ENCODE data around the gene ARID1B.
A peak's percentile ranks its signal among the peaks of the same experiment; 100 is the strongest.

Gene ARID1B

GRCh38 chr6:156842598-156843250, 65.5 kb downstream of the ARID1B start:
- POLR2A ChIA-PET = interaction anchor here (0.6 kb wide), 1 partner anchor 55 kb away, joined by 3 read pairs; no protein-coding TSS in a partner anchor
- WGBS (ENCODE audit: insufficient coverage) = 60% methylated on average over 1 of the region's 3 CpGs
- no peak for DNase-seq

GRCh38 chr6:156844089-156844488, 66.9 kb downstream of the ARID1B start:
- 86% methylated on average over 1 of the region's 3 CpGs for WGBS (ENCODE audit: insufficient coverage)
- CTCF ChIA-PET = no interaction called here
- POLR2A ChIA-PET = no interaction called here
- H3K36me3 ChIP-seq (ENCODE audit: control insufficient read depth in 4 of 4, insufficient read depth in 4 of 4, low read length in 3 of 4) = peaks cover 0 to 8% (median 6%) of the 10 kb centered on the region in 4 experiments
- DNase-seq = no peak
- no peak overlapping the region for H3K27ac ChIP-seq (ENCODE audit: insufficient read depth in 1 of 2, low read depth in 1 of 2, low read length in 2 of 2, poor library complexity in 1 of 2, severe bottlenecking in 2 of 2)
- H3K4me3 ChIP-seq (ENCODE audit: control insufficient read depth in 1 of 7, extremely low read depth in 1 of 7, insufficient read depth in 4 of 7, low read depth in 2 of 7, low read length in 6 of 7) = no peak overlapping the region
- no peaks in the 10 kb centered on the region for H3K9me3 ChIP-seq (ENCODE audit: control extremely low read depth in 1 of 5, control insufficient read depth in 4 of 5, insufficient read depth in 2 of 5, low read depth in 1 of 5, low read length in 4 of 5)
- H3K4me1 ChIP-seq (ENCODE audit: control extremely low read depth in 1 of 4, control insufficient read depth in 4 of 4, insufficient read depth in 4 of 4, low read length in 3 of 4) = peaks cover 25 to 69% (median 52%) of the 10 kb centered on the region in 4 experiments
- H3K27me3 ChIP-seq (replicated peaks in 2 of 5; ENCODE audit: control insufficient read depth in 4 of 5, insufficient read depth in 5 of 5, low read length in 4 of 5) = no peaks in the 10 kb centered on the region

More at GRCh38 chr6:156842598-156843250, 65.5 kb downstream of the ARID1B start:
- Histone ChIP-seq H3K4me3 (ENCODE audit: control insufficient read depth in 1 of 7, extremely low read depth in 1 of 7, insufficient read depth in 4 of 7, low read depth in 2 of 7, low read length in 6 of 7) (no peak overlapping the region), H3K9me3 (ENCODE audit: control extremely low read depth in 1 of 5, control insufficient read depth in 4 of 5, insufficient read depth in 2 of 5, low read depth in 1 of 5, low read length in 4 of 5) (no peaks in the 10 kb centered on the region), H3K27me3 (replicated peaks in 2 of 5; ENCODE audit: control insufficient read depth in 4 of 5, insufficient read depth in 5 of 5, low read length in 4 of 5) (no peaks in the 10 kb centered on the region), H3K27ac (ENCODE audit: insufficient read depth in 1 of 2, low read depth in 1 of 2, low read length in 2 of 2, poor library complexity in 1 of 2, severe bottlenecking in 2 of 2) (no peak overlapping the region), H3K4me1 (ENCODE audit: control extremely low read depth in 1 of 4, control insufficient read depth in 4 of 4, insufficient read depth in 4 of 4, low read length in 3 of 4) (peaks cover 19 to 55% (median 40%) of the 10 kb centered on the region in 4 experiments), H3K36me3 (ENCODE audit: control insufficient read depth in 4 of 4, insufficient read depth in 4 of 4, low read length in 3 of 4) (peaks cover 0 to 11% (median 7%) of the 10 kb centered on the region in 4 experiments)
- CTCF ChIA-PET = interaction anchor here (0.6 kb wide), 1 partner anchor 24 kb away, joined by 3 read pairs; no protein-coding TSS in a partner anchor

GRCh38 chr6:156845454-156846155, 68.4 kb downstream of the ARID1B start:
- CTCF ChIA-PET = interaction anchor here (0.9 to 1.0 kb wide), 2 partner anchors 9 to 148 kb away, joined by 3 to 4 read pairs; no protein-coding TSS in a partner anchor
- Histone ChIP-seq H3K4me1 (ENCODE audit: control extremely low read depth in 1 of 4, control insufficient read depth in 4 of 4, insufficient read depth in 4 of 4, low read length in 3 of 4) (peaks cover 18 to 71% (median 47%) of the 10 kb centered on the region in 4 experiments), H3K27me3 (replicated peaks in 2 of 5; ENCODE audit: control insufficient read depth in 4 of 5, insufficient read depth in 5 of 5, low read length in 4 of 5) (no peaks in the 10 kb centered on the region), H3K4me3 (ENCODE audit: control insufficient read depth in 1 of 7, extremely low read depth in 1 of 7, insufficient read depth in 4 of 7, low read depth in 2 of 7, low read length in 6 of 7) (peak overlapping the region in 2 of 7 experiments; percentile 7 to 13), H3K9me3 (ENCODE audit: control extremely low read depth in 1 of 5, control insufficient read depth in 4 of 5, insufficient read depth in 2 of 5, low read depth in 1 of 5, low read length in 4 of 5) (no peaks in the 10 kb centered on the region), H3K36me3 (ENCODE audit: control insufficient read depth in 4 of 4, insufficient read depth in 4 of 4, low read length in 3 of 4) (peaks cover 0 to 8% (median 3%) of the 10 kb centered on the region in 4 experiments), H3K27ac (ENCODE audit: insufficient read depth in 1 of 2, low read depth in 1 of 2, low read length in 2 of 2, poor library complexity in 1 of 2, severe bottlenecking in 2 of 2) (peak overlapping the region in 1 of 2 experiments; percentile 4)
- DNase-seq = peak in 2 of 3 donors; percentile 46 to 61
- 80% methylated on average over 2 of the region's 6 CpGs for WGBS (ENCODE audit: insufficient coverage)
- POLR2A ChIA-PET = no interaction called here

- H3K4me3 ChIP-seq (ENCODE audit: control insufficient read depth in 1 of 7, extremely low read depth in 1 of 7, insufficient read depth in 4 of 7, low read depth in 2 of 7, low read length in 6 of 7) = no peak overlapping the region
- no peak for DNase-seq
- peaks cover 0 to 9% (median 3%) of the 10 kb centered on the region in 4 experiments for H3K36me3 ChIP-seq (ENCODE audit: control insufficient read depth in 4 of 4, insufficient read depth in 4 of 4, low read length in 3 of 4)
- CTCF ChIA-PET = interaction anchor here (0.6 kb wide), 1 partner anchor 37 kb away, joined by 3 read pairs; no protein-coding TSS in a partner anchor
- WGBS (ENCODE audit: insufficient coverage) = 81% methylated on average over 6 of the region's 6 CpGs
- H3K27me3 ChIP-seq (replicated peaks in 2 of 5; ENCODE audit: control insufficient read depth in 4 of 5, insufficient read depth in 5 of 5, low read length in 4 of 5) = no peaks in the 10 kb centered on the region
- POLR2A ChIA-PET = no interaction called here
- peak overlapping the region in 1 of 2 experiments; percentile 45 for H3K27ac ChIP-seq (ENCODE audit: insufficient read depth in 1 of 2, low read depth in 1 of 2, low read length in 2 of 2, poor library complexity in 1 of 2, severe bottlenecking in 2 of 2)
- H3K4me1 ChIP-seq (ENCODE audit: control extremely low read depth in 1 of 4, control insufficient read depth in 4 of 4, insufficient read depth in 4 of 4, low read length in 3 of 4) = peaks cover 26 to 77% (median 49%) of the 10 kb centered on the region in 4 experiments
- no peaks in the 10 kb centered on the region for H3K9me3 ChIP-seq (ENCODE audit: control extremely low read depth in 1 of 5, control insufficient read depth in 4 of 5, insufficient read depth in 2 of 5, low read depth in 1 of 5, low read length in 4 of 5)
These were observed 69.8 kb downstream of the ARID1B start for GRCh38 chr6:156846845-156847599.

GRCh38 chr6:156848123-156848522, 70.9 kb downstream of the ARID1B start:
- H3K4me1 ChIP-seq (ENCODE audit: control extremely low read depth in 1 of 4, control insufficient read depth in 4 of 4, insufficient read depth in 4 of 4, low read length in 3 of 4) = peaks cover 30 to 78% (median 52%) of the 10 kb centered on the region in 4 experiments
- DNase-seq = peak in 2 of 3 donors; percentile 36 to 48
- peak overlapping the region in 1 of 2 experiments; percentile 69 for H3K27ac ChIP-seq (ENCODE audit: insufficient read depth in 1 of 2, low read depth in 1 of 2, low read length in 2 of 2, poor library complexity in 1 of 2, severe bottlenecking in 2 of 2)
- H3K36me3 ChIP-seq (ENCODE audit: control insufficient read depth in 4 of 4, insufficient read depth in 4 of 4, low read length in 3 of 4) = peaks cover 0 to 6% (median 3%) of the 10 kb centered on the region in 4 experiments
- ChIA-PET CTCF (interaction anchor here (0.6 to 0.9 kb wide), 2 partner anchors 17 to 73 kb away, joined by 3 read pairs; no protein-coding TSS in a partner anchor), POLR2A (interaction anchor here (0.7 kb wide), 1 partner anchor 32 kb away, joined by 3 read pairs; no protein-coding TSS in a partner anchor)
- H3K27me3 ChIP-seq (replicated peaks in 2 of 5; ENCODE audit: control insufficient read depth in 4 of 5, insufficient read depth in 5 of 5, low read length in 4 of 5) = no peaks in the 10 kb centered on the region
- H3K4me3 ChIP-seq (ENCODE audit: control insufficient read depth in 1 of 7, extremely low read depth in 1 of 7, insufficient read depth in 4 of 7, low read depth in 2 of 7, low read length in 6 of 7) = peak overlapping the region in 3 of 7 experiments; percentile 6 to 16 (median 6)
- 50% methylated on average over 2 of the region's 3 CpGs for WGBS (ENCODE audit: insufficient coverage)
- no peaks in the 10 kb centered on the region for H3K9me3 ChIP-seq (ENCODE audit: control extremely low read depth in 1 of 5, control insufficient read depth in 4 of 5, insufficient read depth in 2 of 5, low read depth in 1 of 5, low read length in 4 of 5)

GRCh38 chr6:156848533-156848932, 71.4 kb downstream of the ARID1B start:
- 0% methylated on average over 1 of the region's 5 CpGs for WGBS (ENCODE audit: insufficient coverage)
- H3K9me3 ChIP-seq (ENCODE audit: control extremely low read depth in 1 of 5, control insufficient read depth in 4 of 5, insufficient read depth in 2 of 5, low read depth in 1 of 5, low read length in 4 of 5) = no peaks in the 10 kb centered on the region

More at GRCh38 chr6:156848533-156848932, 71.4 kb downstream of the ARID1B start:
- Histone ChIP-seq H3K4me1 (ENCODE audit: control extremely low read depth in 1 of 4, control insufficient read depth in 4 of 4, insufficient read depth in 4 of 4, low read length in 3 of 4) (peaks cover 30 to 79% (median 52%) of the 10 kb centered on the region in 4 experiments), H3K27me3 (replicated peaks in 2 of 5; ENCODE audit: control insufficient read depth in 4 of 5, insufficient read depth in 5 of 5, low read length in 4 of 5) (no peaks in the 10 kb centered on the region), H3K4me3 (ENCODE audit: control insufficient read depth in 1 of 7, extremely low read depth in 1 of 7, insufficient read depth in 4 of 7, low read depth in 2 of 7, low read length in 6 of 7) (peak overlapping the region in 4 of 7 experiments; percentile 6 to 27 (median 11)), H3K36me3 (ENCODE audit: control insufficient read depth in 4 of 4, insufficient read depth in 4 of 4, low read length in 3 of 4) (peaks cover 0 to 6% (median 5%) of the 10 kb centered on the region in 4 experiments), H3K27ac (ENCODE audit: insufficient read depth in 1 of 2, low read depth in 1 of 2, low read length in 2 of 2, poor library complexity in 1 of 2, severe bottlenecking in 2 of 2) (peak overlapping the region in 1 of 2 experiments; percentile 69)
- peak; percentile 52 to 86 (median 85) for DNase-seq
- CTCF ChIA-PET = interaction anchor here (0.6 to 0.9 kb wide), 3 partner anchors 17 to 137 kb away, joined by 3 read pairs; no protein-coding TSS in a partner anchor
- POLR2A ChIA-PET = no interaction called here
